Measurements from ENCODE around the gene GNAZ. TPM values are rescaled to one million over a fixed set of nuclear protein-coding genes. Genes with fewer than 3 reads are reported as not detected.

Gene GNAZ
- total and polyA plus RNA-seq, 9 donors, result 7.2 to 40.8 (median 15.3) TPM

- TF ChIP-seq POLR2A (IDR thresholded peaks at IDR 0.05) (no peak), EP300 (IDR thresholded peaks at IDR 0.05) (no peak)
- TF ChIP-seq, protein P1, sequence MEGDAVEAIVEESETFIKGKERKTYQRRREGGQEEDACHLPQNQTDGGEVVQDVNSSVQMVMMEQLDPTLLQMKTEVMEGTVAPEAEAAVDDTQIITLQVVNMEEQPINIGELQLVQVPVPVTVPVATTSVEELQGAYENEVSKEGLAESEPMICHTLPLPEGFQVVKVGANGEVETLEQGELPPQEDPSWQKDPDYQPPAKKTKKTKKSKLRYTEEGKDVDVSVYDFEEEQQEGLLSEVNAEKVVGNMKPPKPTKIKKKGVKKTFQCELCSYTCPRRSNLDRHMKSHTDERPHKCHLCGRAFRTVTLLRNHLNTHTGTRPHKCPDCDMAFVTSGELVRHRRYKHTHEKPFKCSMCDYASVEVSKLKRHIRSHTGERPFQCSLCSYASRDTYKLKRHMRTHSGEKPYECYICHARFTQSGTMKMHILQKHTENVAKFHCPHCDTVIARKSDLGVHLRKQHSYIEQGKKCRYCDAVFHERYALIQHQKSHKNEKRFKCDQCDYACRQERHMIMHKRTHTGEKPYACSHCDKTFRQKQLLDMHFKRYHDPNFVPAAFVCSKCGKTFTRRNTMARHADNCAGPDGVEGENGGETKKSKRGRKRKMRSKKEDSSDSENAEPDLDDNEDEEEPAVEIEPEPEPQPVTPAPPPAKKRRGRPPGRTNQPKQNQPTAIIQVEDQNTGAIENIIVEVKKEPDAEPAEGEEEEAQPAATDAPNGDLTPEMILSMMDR (IDR thresholded peaks at IDR 0.05), result no peak
Measured at GRCh38 chr22:23085785-23086184, 15.5 kb downstream of the GNAZ start.

DNA sequence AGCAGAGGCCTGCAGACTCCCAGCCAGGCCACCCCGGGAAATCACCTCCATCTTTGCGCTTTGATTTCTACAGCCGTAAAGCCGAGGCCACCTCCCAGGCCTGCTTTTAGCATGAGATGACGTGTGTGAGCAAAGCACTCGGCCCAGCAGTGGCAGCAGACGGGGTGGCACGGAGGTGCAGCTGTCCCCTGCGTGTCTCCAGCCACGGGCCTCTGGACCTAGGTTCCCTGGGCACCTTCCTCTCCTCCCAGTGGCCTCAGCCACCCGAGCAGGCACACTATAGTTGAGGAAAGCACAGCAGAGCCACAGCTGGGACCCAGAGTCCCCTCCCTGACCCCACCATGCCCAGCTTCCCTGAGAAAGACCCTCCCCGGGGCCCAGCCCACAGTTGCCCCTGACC, 15.9 kb downstream of the GNAZ start:
- intact Hi-C loops (cut with DNase I), result no loop called here
- 89 to 93% (median 90%) methylated on average over 12 of the region's 12 CpGs for WGBS, 3 donors
- H3K27ac ChIP-seq, result no peak overlapping the region

More at GRCh38 chr22:23085785-23086184, 15.5 kb downstream of the GNAZ start:
- Histone ChIP-seq H3K4me1 (ENCODE audit: insufficient read depth) (peaks cover 3% of the 10 kb centered on the region), H3K27me3 (no peaks in the 10 kb centered on the region), H3K27ac (no peak overlapping the region), H3K4me3 (no peak overlapping the region), H3K36me3 (no peaks in the 10 kb centered on the region), H3K9me3 (no peaks in the 10 kb centered on the region)
- WGBS, 3 donors, result 69 to 83% (median 72%) methylated on average over 9 of the region's 9 CpGs
- no peak for DNase-seq
- intact Hi-C loops (cut with DNase I), result no loop called here

DNA sequence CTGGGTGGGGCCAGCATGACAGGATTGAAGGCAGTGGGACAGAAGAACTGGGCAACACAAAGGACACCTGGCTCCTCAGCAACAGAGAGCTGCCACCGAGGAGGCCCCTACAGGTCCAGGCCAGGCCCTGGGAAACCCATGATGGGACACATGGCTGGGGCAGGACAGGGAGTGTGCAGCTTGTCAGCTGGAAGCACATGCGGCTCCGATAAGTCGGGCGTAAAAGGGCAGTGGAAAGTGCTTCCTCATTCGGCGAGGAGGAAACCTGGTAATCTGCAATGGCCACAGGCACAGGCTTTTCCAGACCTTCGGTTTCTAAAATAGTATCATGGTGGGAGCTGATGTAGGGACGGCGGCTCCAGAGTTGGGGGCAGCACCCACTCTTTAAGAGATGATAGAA, 16.5 kb downstream of the GNAZ start:
- H3K4me3 ChIP-seq, result no peak overlapping the region
- H3K36me3 ChIP-seq, result no peaks in the 10 kb centered on the region
- intact Hi-C loops (cut with DNase I), result no loop called here
- H3K27ac ChIP-seq, result no peak overlapping the region
- TF ChIP-seq, protein P1 (IDR thresholded peaks at IDR 0.05), result no peak
- TF ChIP-seq EP300 (IDR thresholded peaks at IDR 0.05) (no peak), POLR2A (IDR thresholded peaks at IDR 0.05) (no peak)
- no peak for DNase-seq
- no peaks in the 10 kb centered on the region for H3K27me3 ChIP-seq
- 84 to 92% (median 85%) methylated on average over 10 of the region's 10 CpGs for WGBS, 3 donors
- H3K4me1 ChIP-seq (ENCODE audit: insufficient read depth), result peaks cover 3% of the 10 kb centered on the region
- H3K9me3 ChIP-seq, result no peaks in the 10 kb centered on the region

More for the DNA sequence above, 15.9 kb downstream of the GNAZ start:
- Histone ChIP-seq H3K4me3 (no peak overlapping the region), H3K9me3 (no peaks in the 10 kb centered on the region), H3K4me1 (ENCODE audit: insufficient read depth) (peaks cover 3% of the 10 kb centered on the region), H3K27me3 (no peaks in the 10 kb centered on the region), H3K36me3 (no peaks in the 10 kb centered on the region)
- DNase-seq, result no peak
- TF ChIP-seq POLR2A (IDR thresholded peaks at IDR 0.05), result no peak
- TF ChIP-seq, protein P1 (IDR thresholded peaks at IDR 0.05), result no peak
- no peak for TF ChIP-seq EP300 (IDR thresholded peaks at IDR 0.05)

- no peak overlapping the region for H3K27ac ChIP-seq
- TF ChIP-seq POLR2A (IDR thresholded peaks at IDR 0.05), result no peak
- TF ChIP-seq, protein P1 (IDR thresholded peaks at IDR 0.05), result no peak
- no peaks in the 10 kb centered on the region for H3K9me3 ChIP-seq
- 94 to 96% (median 94%) methylated on average over 8 of the region's 8 CpGs for WGBS, 3 donors
- H3K36me3 ChIP-seq, result no peaks in the 10 kb centered on the region
- DNase-seq, result no peak
- peaks cover 3% of the 10 kb centered on the region for H3K4me1 ChIP-seq (ENCODE audit: insufficient read depth)
- no peaks in the 10 kb centered on the region for H3K27me3 ChIP-seq
- intact Hi-C loops (cut with DNase I), result no loop called here
- no peak overlapping the region for H3K4me3 ChIP-seq
Measured at GRCh38 chr22:23088199-23088604, 17.9 kb downstream of the GNAZ start.

All from ovary (tissue), 9 donors.